ENCODE measurements around the gene GABRG3.

GABRG3 gene

DNA sequence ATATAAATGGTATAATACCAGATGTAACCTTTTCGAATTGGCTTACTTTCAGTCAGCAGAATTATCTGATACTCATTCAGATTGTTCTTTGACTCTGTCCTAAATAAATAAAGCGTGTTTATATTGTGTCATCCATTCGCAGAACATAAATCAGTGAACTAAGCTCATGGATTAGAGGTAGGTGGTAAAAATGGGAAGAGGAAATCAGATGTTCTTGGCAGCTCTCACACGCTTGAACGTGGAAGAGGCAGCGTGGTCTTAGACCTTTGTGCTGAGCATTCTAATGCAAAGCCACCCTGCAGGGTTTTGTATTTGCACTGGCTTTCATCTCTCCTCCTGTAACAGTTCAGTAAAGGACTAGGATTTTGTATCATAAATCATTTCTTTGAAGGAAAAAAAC, 441.4 kb downstream of the GABRG3 start:
- DNase-seq: no peak
- TF ChIP-seq, protein P1, sequence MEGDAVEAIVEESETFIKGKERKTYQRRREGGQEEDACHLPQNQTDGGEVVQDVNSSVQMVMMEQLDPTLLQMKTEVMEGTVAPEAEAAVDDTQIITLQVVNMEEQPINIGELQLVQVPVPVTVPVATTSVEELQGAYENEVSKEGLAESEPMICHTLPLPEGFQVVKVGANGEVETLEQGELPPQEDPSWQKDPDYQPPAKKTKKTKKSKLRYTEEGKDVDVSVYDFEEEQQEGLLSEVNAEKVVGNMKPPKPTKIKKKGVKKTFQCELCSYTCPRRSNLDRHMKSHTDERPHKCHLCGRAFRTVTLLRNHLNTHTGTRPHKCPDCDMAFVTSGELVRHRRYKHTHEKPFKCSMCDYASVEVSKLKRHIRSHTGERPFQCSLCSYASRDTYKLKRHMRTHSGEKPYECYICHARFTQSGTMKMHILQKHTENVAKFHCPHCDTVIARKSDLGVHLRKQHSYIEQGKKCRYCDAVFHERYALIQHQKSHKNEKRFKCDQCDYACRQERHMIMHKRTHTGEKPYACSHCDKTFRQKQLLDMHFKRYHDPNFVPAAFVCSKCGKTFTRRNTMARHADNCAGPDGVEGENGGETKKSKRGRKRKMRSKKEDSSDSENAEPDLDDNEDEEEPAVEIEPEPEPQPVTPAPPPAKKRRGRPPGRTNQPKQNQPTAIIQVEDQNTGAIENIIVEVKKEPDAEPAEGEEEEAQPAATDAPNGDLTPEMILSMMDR (IDR thresholded peaks at IDR 0.05; ENCODE audit: low read depth, low read length): no peak
- H3K36me3 ChIP-seq: no peaks in the 10 kb centered on the region
- H3K4me3 ChIP-seq (ENCODE audit: low read depth, low read length): no peak overlapping the region
- H3K27me3 ChIP-seq: no peaks in the 10 kb centered on the region
- no peaks in the 10 kb centered on the region for H3K4me1 ChIP-seq
- no peaks in the 10 kb centered on the region for H3K9me3 ChIP-seq

DNA sequence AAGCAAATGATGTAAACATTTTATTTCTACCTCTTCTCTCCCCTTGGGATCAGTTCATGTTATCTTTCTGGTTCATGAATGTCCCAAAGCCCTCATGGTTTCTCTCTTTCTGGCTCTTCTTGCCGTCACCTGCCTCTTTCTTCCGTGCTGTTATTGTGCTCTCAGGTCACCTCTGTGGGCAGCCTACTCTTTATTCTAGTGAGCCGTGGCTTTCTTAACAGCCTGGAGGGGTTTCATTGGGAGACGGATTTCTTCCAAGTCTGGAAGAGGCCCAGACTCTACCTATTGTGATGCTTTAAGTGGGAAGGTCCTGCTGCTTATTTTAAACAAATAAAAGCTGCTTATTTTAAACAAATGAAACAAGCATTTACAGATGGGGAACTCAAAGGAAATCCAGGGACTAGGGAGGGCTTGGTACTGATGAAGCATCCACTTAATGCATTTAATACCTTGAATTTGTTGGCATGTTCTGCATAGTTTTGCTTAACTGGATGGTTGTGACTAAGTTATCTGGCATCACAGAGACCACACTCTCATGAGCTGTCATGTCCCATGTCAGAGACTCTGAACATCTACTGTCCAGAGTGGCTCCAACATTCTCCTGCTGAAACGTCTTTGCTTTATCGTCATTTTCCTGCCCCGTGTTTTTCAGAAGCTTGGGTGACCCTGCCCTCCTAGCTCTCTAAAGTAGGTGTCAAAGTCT, 443.3 kb downstream of the GABRG3 start:
- Histone ChIP-seq H3K4me1 (no peaks in the 10 kb centered on the region), H3K27me3 (no peaks in the 10 kb centered on the region), H3K4me3 (ENCODE audit: low read depth, low read length) (no peak overlapping the region), H3K9me3 (no peaks in the 10 kb centered on the region), H3K36me3 (no peaks in the 10 kb centered on the region)
- DNase-seq: no peak
- TF ChIP-seq, protein P1 (IDR thresholded peaks at IDR 0.05; ENCODE audit: low read depth, low read length): no peak

DNA sequence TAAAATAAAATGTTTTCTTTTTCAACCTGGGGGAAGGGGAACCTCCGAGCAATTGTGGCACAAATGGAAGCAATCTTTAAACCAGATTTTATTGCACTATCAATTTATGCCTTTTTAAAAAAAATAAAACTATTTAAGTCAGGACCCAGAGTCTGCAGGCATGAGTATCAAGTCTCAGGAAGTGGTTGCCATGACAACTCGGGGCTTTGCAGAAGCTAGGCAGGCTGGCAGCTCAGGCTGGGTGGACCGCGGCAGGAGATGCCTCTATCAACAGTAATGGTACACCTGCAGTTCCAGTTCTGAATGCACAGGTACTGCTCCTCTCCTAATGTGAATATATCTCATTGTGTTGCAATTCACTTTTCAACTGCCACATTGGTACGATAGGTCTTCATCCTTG, 447.7 kb downstream of the GABRG3 start:
- peak; percentile 75 for DNase-seq
- Histone ChIP-seq H3K36me3 (no peaks in the 10 kb centered on the region), H3K4me1 (no peaks in the 10 kb centered on the region), H3K4me3 (ENCODE audit: low read depth, low read length) (no peak overlapping the region), H3K9me3 (no peaks in the 10 kb centered on the region), H3K27me3 (no peaks in the 10 kb centered on the region)
- TF ChIP-seq, protein P1 (IDR thresholded peaks at IDR 0.05; ENCODE audit: low read depth, low read length): no peak

DNA sequence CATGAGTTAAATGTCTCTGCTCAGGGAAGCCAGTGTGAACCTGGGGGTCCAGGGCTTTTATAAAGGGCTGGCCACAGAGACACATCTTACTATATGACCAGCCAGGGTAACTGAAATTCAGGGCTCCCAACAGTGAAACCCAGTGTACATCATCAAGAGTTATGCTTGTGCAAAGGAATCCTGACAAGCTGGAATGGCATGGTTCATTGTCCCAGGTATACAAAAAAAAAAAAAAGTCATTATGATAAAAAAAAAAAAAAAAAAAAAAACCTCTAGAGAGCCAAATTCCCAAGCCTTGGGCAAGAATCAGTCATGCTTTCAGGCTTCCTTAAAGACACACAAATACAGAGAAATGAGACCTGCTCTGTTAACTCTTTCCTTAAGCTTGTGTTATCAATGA, 452.0 kb downstream of the GABRG3 start:
- Histone ChIP-seq H3K36me3 (no peaks in the 10 kb centered on the region), H3K9me3 (no peaks in the 10 kb centered on the region), H3K4me3 (ENCODE audit: low read depth, low read length) (no peak overlapping the region), H3K4me1 (peaks cover 13% of the 10 kb centered on the region; the same call in 1 of the 2 replicates), H3K27me3 (no peaks in the 10 kb centered on the region)
- TF ChIP-seq, protein P1 (IDR thresholded peaks at IDR 0.05; ENCODE audit: low read depth, low read length): no peak
- DNase-seq: no peak

DNA sequence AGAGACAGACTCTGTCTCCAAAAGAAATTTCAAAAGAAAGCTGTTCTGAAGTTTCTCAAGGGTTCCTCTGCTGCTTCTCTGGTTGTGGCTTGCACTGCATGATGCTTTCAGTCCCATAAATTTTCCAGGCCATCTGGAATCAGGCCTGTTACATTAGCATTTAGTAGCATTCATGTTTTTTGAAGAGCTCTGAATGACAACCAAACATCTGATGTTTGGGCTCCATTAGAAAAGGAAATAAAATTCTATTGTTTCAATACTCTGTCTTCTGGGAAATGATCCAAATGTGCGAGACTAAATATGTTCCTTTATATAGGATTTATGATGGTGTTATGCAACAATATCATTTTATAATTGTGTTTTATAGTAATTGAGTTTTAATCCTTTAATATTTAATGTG, 455.8 kb downstream of the GABRG3 start:
- TF ChIP-seq, protein P1 (IDR thresholded peaks at IDR 0.05; ENCODE audit: low read depth, low read length): no peak
- peak; percentile 34 for DNase-seq
- no peaks in the 10 kb centered on the region; the same call in 1 of the 2 replicates for H3K9me3 ChIP-seq
- H3K4me3 ChIP-seq (ENCODE audit: low read depth, low read length): no peak overlapping the region
- no peaks in the 10 kb centered on the region for H3K36me3 ChIP-seq
- H3K27me3 ChIP-seq: no peaks in the 10 kb centered on the region
- H3K4me1 ChIP-seq: peaks cover 13% of the 10 kb centered on the region; the same call in 1 of the 2 replicates

DNA sequence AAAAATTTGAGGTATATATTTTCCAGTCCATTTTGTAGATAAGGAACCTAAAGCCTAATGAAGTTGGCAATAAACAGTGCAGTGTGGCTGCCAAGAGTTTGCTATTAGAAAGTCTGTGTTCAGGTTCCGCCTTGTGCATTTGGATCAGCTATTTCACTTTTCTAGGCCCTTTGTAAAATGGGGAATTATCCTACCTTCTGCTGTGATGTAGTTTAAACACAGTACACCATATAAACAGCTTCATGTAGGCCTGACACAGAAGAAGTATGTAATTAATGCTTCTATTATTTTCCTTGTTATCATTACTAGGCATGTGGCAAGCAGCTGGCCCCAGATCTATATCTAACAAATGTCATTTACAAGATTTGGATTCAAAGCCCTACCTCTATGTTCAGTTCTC, 456.3 kb downstream of the GABRG3 start:
- Histone ChIP-seq H3K9me3 (no peaks in the 10 kb centered on the region; the same call in 1 of the 2 replicates), H3K4me3 (ENCODE audit: low read depth, low read length) (no peak overlapping the region), H3K27me3 (no peaks in the 10 kb centered on the region), H3K36me3 (no peaks in the 10 kb centered on the region), H3K4me1 (peaks cover 13% of the 10 kb centered on the region; the same call in 1 of the 2 replicates)
- no peak for DNase-seq
- TF ChIP-seq, protein P1 (IDR thresholded peaks at IDR 0.05; ENCODE audit: low read depth, low read length): no peak
